Measurements from ENCODE around the gene ACAA2.

ACAA2 gene

GRCh38 chr18:49738721-49739120, 74.6 kb downstream of the ACAA2 start:
- TF ChIP-seq CTCF (conservative IDR thresholded peaks at IDR 0.05; ENCODE audit: low read depth, low read length): no peak
- Histone ChIP-seq H3K4me2 (no peak overlapping the region), H3K36me3 (ENCODE audit: insufficient read depth) (no peaks in the 10 kb centered on the region), H3K27me3 (ENCODE audit: insufficient read depth, low read depth) (no peaks in the 10 kb centered on the region), H3K4me3 (IDR thresholded peaks at IDR 0.05; ENCODE audit: insufficient read depth, low read depth, low read length) (no peak overlapping the region), H3K79me2 (ENCODE audit: insufficient read depth, low read depth) (no peaks in the 10 kb centered on the region), H2AFZ (ENCODE audit: low read depth) (no peak overlapping the region), H3K9ac (no peak overlapping the region), H3K4me1 (ENCODE audit: low read depth, poor library complexity, severe bottlenecking) (peaks cover 47% of the 10 kb centered on the region), H4K20me1 (ENCODE audit: insufficient read depth) (no peaks in the 10 kb centered on the region), H3K27ac (no peak overlapping the region)

- H3K36me3 ChIP-seq (ENCODE audit: insufficient read depth): no peaks in the 10 kb centered on the region
- H3K9ac ChIP-seq: no peak overlapping the region
- no peak overlapping the region for H3K4me3 ChIP-seq (IDR thresholded peaks at IDR 0.05; ENCODE audit: insufficient read depth, low read depth, low read length)
- H3K4me2 ChIP-seq: peak overlapping the region; percentile 2; the same call in 1 of the 2 replicates
- no peak overlapping the region for H3K27ac ChIP-seq
- peaks cover 29% of the 10 kb centered on the region for H3K4me1 ChIP-seq (ENCODE audit: low read depth, poor library complexity, severe bottlenecking)
- H3K79me2 ChIP-seq (ENCODE audit: insufficient read depth, low read depth): no peaks in the 10 kb centered on the region
- H3K27me3 ChIP-seq (ENCODE audit: insufficient read depth, low read depth): no peaks in the 10 kb centered on the region
- no peak for TF ChIP-seq CTCF (conservative IDR thresholded peaks at IDR 0.05; ENCODE audit: low read depth, low read length)
- no peak overlapping the region for H2AFZ ChIP-seq (ENCODE audit: low read depth)
- no peaks in the 10 kb centered on the region for H4K20me1 ChIP-seq (ENCODE audit: insufficient read depth)
These were observed 78.5 kb downstream of the ACAA2 start for GRCh38 chr18:49734836-49735235.

GRCh38 chr18:49733896-49734585, 79.3 kb downstream of the ACAA2 start:
- Histone ChIP-seq H3K4me2 (peak overlapping the region; percentile 2; the same call in 1 of the 2 replicates), H4K20me1 (ENCODE audit: insufficient read depth) (no peaks in the 10 kb centered on the region), H3K9ac (no peak overlapping the region), H3K4me3 (IDR thresholded peaks at IDR 0.05; ENCODE audit: insufficient read depth, low read depth, low read length) (no peak overlapping the region), H3K36me3 (ENCODE audit: insufficient read depth) (no peaks in the 10 kb centered on the region), H3K79me2 (ENCODE audit: insufficient read depth, low read depth) (no peaks in the 10 kb centered on the region), H2AFZ (ENCODE audit: low read depth) (no peak overlapping the region), H3K27ac (no peak overlapping the region), H3K27me3 (ENCODE audit: insufficient read depth, low read depth) (no peaks in the 10 kb centered on the region), H3K4me1 (ENCODE audit: low read depth, poor library complexity, severe bottlenecking) (peaks cover 21% of the 10 kb centered on the region)
- no peak for TF ChIP-seq CTCF (conservative IDR thresholded peaks at IDR 0.05; ENCODE audit: low read depth, low read length)

GRCh38 chr18:49733321-49733720, 80.0 kb downstream of the ACAA2 start:
- H3K36me3 ChIP-seq (ENCODE audit: insufficient read depth): no peaks in the 10 kb centered on the region
- H3K4me1 ChIP-seq (ENCODE audit: low read depth, poor library complexity, severe bottlenecking): peaks cover 17% of the 10 kb centered on the region
- no peaks in the 10 kb centered on the region for H3K79me2 ChIP-seq (ENCODE audit: insufficient read depth, low read depth)
- H3K4me3 ChIP-seq (IDR thresholded peaks at IDR 0.05; ENCODE audit: insufficient read depth, low read depth, low read length): no peak overlapping the region
- no peak overlapping the region for H3K27ac ChIP-seq
- no peaks in the 10 kb centered on the region for H4K20me1 ChIP-seq (ENCODE audit: insufficient read depth)
- TF ChIP-seq CTCF (conservative IDR thresholded peaks at IDR 0.05; ENCODE audit: low read depth, low read length): no peak
- H3K9ac ChIP-seq: no peak overlapping the region
- no peak overlapping the region for H3K4me2 ChIP-seq
- H2AFZ ChIP-seq (ENCODE audit: low read depth): no peak overlapping the region
- no peaks in the 10 kb centered on the region for H3K27me3 ChIP-seq (ENCODE audit: insufficient read depth, low read depth)

Measured in KMS-11 (cell line).